Esophagus (tissue), 2 donors: ENCODE data around the gene HRC. TPM values are rescaled to one million over a fixed set of nuclear protein-coding genes. Genes with fewer than 3 reads are reported as not detected.

Experiments used
- H3K27ac ChIP-seq, 2 donors: one replicate each; pipeline ENCODE4 v1.5.1; 2013; ENCODE audit warnings: low read depth in 2 of 2, mild to moderate bottlenecking in 2 of 2, inconsistent platforms in 1 of 2, low read length in 1 of 2, moderate library complexity in 1 of 2
- H3K27me3 ChIP-seq, 2 donors: one replicate each; pipeline ENCODE4 v1.6.1; 2013; ENCODE audit warnings: low read length in 2 of 2, control low read depth in 1 of 2, mild to moderate bottlenecking in 1 of 2; ENCODE audit not compliant: insufficient read depth in 2 of 2, control insufficient read depth in 1 of 2
- H3K36me3 ChIP-seq, 2 donors: one replicate each; pipeline ENCODE4 v1.6.1; 2013; ENCODE audit warnings: low read length in 1 of 2; ENCODE audit not compliant: control insufficient read depth in 2 of 2, insufficient read depth in 2 of 2
- H3K4me1 ChIP-seq, 2 donors: one replicate each; pipeline ENCODE4 v1.6.1; 2013; ENCODE audit warnings: low read length in 1 of 2; ENCODE audit not compliant: control insufficient read depth in 2 of 2, insufficient read depth in 2 of 2
- H3K4me3 ChIP-seq, 2 donors: one replicate each; pipeline ENCODE4 v1.5.1; 2013; ENCODE audit warnings: low read length in 2 of 2, mild to moderate bottlenecking in 2 of 2, low read depth in 1 of 2, moderate library complexity in 1 of 2
- H3K9me3 ChIP-seq, 2 donors: one replicate each; pipeline ENCODE4 v1.6.1; 2013; ENCODE audit warnings: mild to moderate bottlenecking in 2 of 2, low read depth in 1 of 2, low read length in 1 of 2, moderate library complexity in 1 of 2; ENCODE audit not compliant: control insufficient read depth in 2 of 2, insufficient read depth in 1 of 2
- WGBS, 2 donors: extraction: QIAGEN DNeasy Blood & Tissue Kit; methylation state at CpG; one replicate each; pipeline ENCODE4 v1.1.7; 2013; 5-methylcytosine and 5-hydroxymethylcytosine counted together
- polyA plus RNA-seq, 2 donors: library from polyadenylated mRNA; stranded (reverse); fragments of 200-250 nt; gene quantifications; one replicate each; pipeline ENCODE4 v1.2.3, GENCODE V29; 2013
- donor health status: healthy with polysubstance abuse.
- donor health status: Bipolar disorder and iron deficiency.

HRC gene
- polyA plus RNA-seq, 2 donors: 0.39 to 0.65 TPM

GRCh38 chr19:49165111-49165750, 10.0 kb upstream of the HRC start:
- Histone ChIP-seq H3K9me3 (no peaks in the 10 kb centered on the region), H3K27ac (peak overlapping the region; percentile 43 to 59), H3K4me3 (no peak overlapping the region), H3K36me3 (peaks cover 0 to 12% of the 10 kb centered on the region in 2 donors), H3K4me1 (peaks cover 2 to 8% of the 10 kb centered on the region in 2 donors), H3K27me3 (no peaks in the 10 kb centered on the region)
- 32 to 39% methylated on average over 24 of the region's 24 CpGs for WGBS, 2 donors

GRCh38 chr19:49161987-49162386, 6.8 kb upstream of the HRC start:
- Histone ChIP-seq H3K27ac (no peak overlapping the region), H3K4me1 (peaks cover 2 to 8% of the 10 kb centered on the region in 2 donors), H3K27me3 (no peaks in the 10 kb centered on the region), H3K9me3 (no peaks in the 10 kb centered on the region), H3K36me3 (no peaks in the 10 kb centered on the region), H3K4me3 (no peak overlapping the region)
- WGBS, 2 donors: 52 to 58% methylated on average over 4 of the region's 4 CpGs

GRCh38 chr19:49160450-49161189, 5.4 kb upstream of the HRC start:
- Histone ChIP-seq H3K4me1 (peaks cover 2 to 3% of the 10 kb centered on the region in 2 donors), H3K4me3 (no peak overlapping the region), H3K9me3 (no peaks in the 10 kb centered on the region), H3K36me3 (no peaks in the 10 kb centered on the region), H3K27me3 (no peaks in the 10 kb centered on the region), H3K27ac (no peak overlapping the region)
- 82 to 88% methylated on average over 13 of the region's 13 CpGs for WGBS, 2 donors

GRCh38 chr19:49157445-49158224, 2.4 kb upstream of the HRC start, which contains the start of gene TRPM4:
Gene TRPM4 (plus strand): TSS chr19:49157792. CDS start chr19:49157867, 75 bp downstream.
- Histone ChIP-seq H3K27ac (peak within 1 kb of the TSS; percentile 76 to 85), H3K36me3 (no peaks in the 10 kb centered on the region), H3K9me3 (peaks cover 0 to 3% of the 10 kb centered on the region in 2 donors), H3K27me3 (no peaks in the 10 kb centered on the region), H3K4me1 (no peaks in the 10 kb centered on the region), H3K4me3 (peak within 1 kb of the TSS; percentile 66 to 89)
- 0 to 1% methylated on average over 41 of the region's 41 CpGs for WGBS, 2 donors

GRCh38 chr19:49155820-49156346, 687 bp upstream of the HRC start:
- no peak overlapping the region for H3K4me3 ChIP-seq
- H3K36me3 ChIP-seq: no peaks in the 10 kb centered on the region
- H3K9me3 ChIP-seq: peaks cover 0 to 3% of the 10 kb centered on the region in 2 donors
- H3K27ac ChIP-seq: no peak overlapping the region
- H3K4me1 ChIP-seq: peaks cover 0 to 5% of the 10 kb centered on the region in 2 donors
- 61 to 64% methylated on average over 4 of the region's 4 CpGs for WGBS, 2 donors
- H3K27me3 ChIP-seq: no peaks in the 10 kb centered on the region

- WGBS, 2 donors: 98% methylated on average over 6 of the region's 6 CpGs
- no peak overlapping the region for H3K4me3 ChIP-seq
- H3K36me3 ChIP-seq: no peaks in the 10 kb centered on the region
- H3K9me3 ChIP-seq: peaks cover 0 to 3% of the 10 kb centered on the region in 2 donors
- H3K27me3 ChIP-seq: no peaks in the 10 kb centered on the region
- H3K4me1 ChIP-seq: peaks cover 9 to 10% of the 10 kb centered on the region in 2 donors
- H3K27ac ChIP-seq: no peak overlapping the region
Observed at GRCh38 chr19:49154279-49154678, 917 bp downstream of the HRC start.

GRCh38 chr19:49153167-49153809, 1.9 kb downstream of the HRC start:
- no peak overlapping the region for H3K27ac ChIP-seq
- 88 to 94% methylated on average over 10 of the region's 10 CpGs for WGBS, 2 donors

GRCh38 chr19:49152119-49152550, 3.1 kb downstream of the HRC start:
- Histone ChIP-seq H3K9me3 (peaks cover 0 to 3% of the 10 kb centered on the region in 2 donors), H3K4me1 (peaks cover 12 to 16% of the 10 kb centered on the region in 2 donors), H3K27me3 (no peaks in the 10 kb centered on the region), H3K27ac (peak overlapping the region in 1 of 2 donors; percentile 33), H3K36me3 (no peaks in the 10 kb centered on the region), H3K4me3 (no peak overlapping the region)
- WGBS, 2 donors: 28 to 38% methylated on average over 8 to 10 of the region's 10 CpGs

More at GRCh38 chr19:49153167-49153809, 1.9 kb downstream of the HRC start:
- Histone ChIP-seq H3K4me1 (peaks cover 12 to 16% of the 10 kb centered on the region in 2 donors), H3K9me3 (peaks cover 0 to 3% of the 10 kb centered on the region in 2 donors), H3K27me3 (no peaks in the 10 kb centered on the region), H3K36me3 (no peaks in the 10 kb centered on the region), H3K4me3 (no peak overlapping the region)
